GM23248 (cell line): ENCODE data around the gene POP7.
"Not testable (repeated sequence)": the region's sequence is repeated elsewhere in the genome, so short reads cannot be mapped to it uniquely, and the experiment has no call there.

Source experiments
- EZH2 ChIP-seq: fragments of 200-600 bp; sonication (generic); IDR thresholded peaks from 2 replicates; pipeline ENCODE4 v1.6.1; 2018; ENCODE audit warnings: antibody characterized with exemption, mild to moderate bottlenecking; ENCODE audit not compliant: insufficient read depth, poor library complexity, severe bottlenecking
- EZH2phosphoT487 ChIP-seq: fragments of 200-600 bp; sonication (generic); IDR thresholded peaks from 2 replicates; pipeline ENCODE4 v1.6.1; 2018; ENCODE audit warnings: antibody characterized with exemption, moderate library complexity, mild to moderate bottlenecking, low read depth; ENCODE audit not compliant: insufficient read depth

DNA sequence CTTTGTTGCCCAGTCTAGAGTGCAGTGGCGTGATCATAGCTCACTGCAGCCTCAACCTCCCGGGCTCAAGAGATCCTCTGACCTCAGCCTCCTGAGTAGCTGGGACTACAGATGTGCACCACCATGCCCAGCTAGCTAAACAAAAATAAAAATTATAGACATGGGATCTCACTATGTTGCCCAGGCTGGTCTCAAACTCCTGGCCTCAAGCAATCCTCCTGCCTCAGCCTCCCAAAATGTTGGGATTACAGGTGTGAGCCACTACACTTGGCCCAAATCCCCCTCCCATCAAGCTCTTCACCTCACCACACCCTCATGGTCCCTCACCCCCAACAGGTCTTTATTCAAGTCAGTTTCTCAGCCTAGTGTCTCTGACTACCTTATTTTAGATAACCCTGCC is 11.2 kb downstream of the POP7 start:
- not testable (repeated sequence) for TF ChIP-seq EZH2, EZH2phosphoT487
